ENCODE data around the gene TMEM100. TPM values are rescaled to one million over a fixed set of nuclear protein-coding genes. Genes with fewer than 3 reads are reported as not detected.

The TMEM100 gene
- total and polyA plus RNA-seq, 2 experiments from 2014 or later = 0.10 to 0.73 TPM

GRCh38 chr17:55708175-55708974 is 14.3 kb downstream of the TMEM100 start:
- Histone ChIP-seq H3K27me3 (ENCODE audit: insufficient read depth) (no peaks in the 10 kb centered on the region), H2AFZ (0 out of 2 replicates have a peak overlapping the region, but pooled peaks have one; percentile 25), H3K4me2 (no peak overlapping the region; the same call in 1 of the 2 replicates), H3K4me1 (ENCODE audit: insufficient read depth) (peaks cover 12% of the 10 kb centered on the region), H3K27ac (ENCODE audit: low read depth) (no peak overlapping the region), H3F3A (replicated peaks; ENCODE audit: low read depth) (no peaks in the 10 kb centered on the region), H3K79me2 (replicated peaks; ENCODE audit: insufficient read depth) (no peaks in the 10 kb centered on the region), H3K4me3 (no peak overlapping the region), H3K9me2 (ENCODE audit: insufficient read depth) (no peaks in the 10 kb centered on the region; the same call in 1 of the 2 replicates), H3K36me3 (ENCODE audit: insufficient read depth) (no peaks in the 10 kb centered on the region), H4K20me1 (replicated peaks; ENCODE audit: insufficient read depth) (no peaks in the 10 kb centered on the region)
- Mint-ChIP-seq H3K27ac (no peak overlapping the region), H3K4me1 (peaks cover 23% of the 10 kb centered on the region), H3K4me3 (no peak overlapping the region), H3K27me3 (ENCODE audit: insufficient read depth, low read depth, poor library complexity) (no peaks in the 10 kb centered on the region), H3K9me3 (no peaks in the 10 kb centered on the region), H3K36me3 (ENCODE audit: low read depth) (no peaks in the 10 kb centered on the region)
- no peak for DNase-seq (ENCODE audit: low spot score)
- no peak for TF ChIP-seq REST (IDR thresholded peaks at IDR 0.05; ENCODE audit: unreplicated experiment)
- TF ChIP-seq ZNF462 (CRISPR knock-in tag; IDR thresholded peaks at IDR 0.05) = no peak
- no peak for TF ChIP-seq NANOG (IDR thresholded peaks at IDR 0.05; ENCODE audit: borderline replicate concordance)
- TF ChIP-seq CREB1 (CRISPR knock-in tag; IDR thresholded peaks at IDR 0.05; ENCODE audit: low read depth) = no peak
- no peak for TF ChIP-seq JUNB (IDR thresholded peaks at IDR 0.05; ENCODE audit: unreplicated experiment)
- TF ChIP-seq CTCF (conservative IDR thresholded peaks at IDR 0.05; ENCODE audit: low read depth in 2 of 2) = no peak
- no peak for TF ChIP-seq ZNF331 (CRISPR knock-in tag; IDR thresholded peaks at IDR 0.05; ENCODE audit: low read depth)
- no peak for ATAC-seq
